Measurements from ENCODE around the gene HOXD3.

The HOXD3 gene

GRCh38 chr2:176213406-176213805 lies 56.3 kb downstream of the HOXD3 start:
- no peaks in the 10 kb centered on the region for H3K9me3 Mint-ChIP-seq
- no peak for ATAC-seq
- no peak for DNase-seq
- H3K4me1 Mint-ChIP-seq, result no peaks in the 10 kb centered on the region
- no peak overlapping the region for H3K4me3 Mint-ChIP-seq
- no peak overlapping the region for H3K27ac Mint-ChIP-seq
- H3K27me3 Mint-ChIP-seq, result peaks cover 16% of the 10 kb centered on the region

All from stimulated activated naive CD8-positive, alpha-beta T cell treated with anti-CD3 and anti-CD28 coated beads, Interleukin-15, amount 100 ng/mL, for 72 hours (primary cell).